Epithelial cell of esophagus (primary cell): ENCODE measurements around the gene ARMCX4.
"Not testable (repeated sequence)": the region's sequence is repeated elsewhere in the genome, so short reads cannot be mapped to it uniquely, and the experiment has no call there.

ENCODE experiments used
- DNase-seq: peaks from one replicate; pipeline ENCODE4 v3.0.0; 2010; ENCODE audit warnings: low read depth
- H3K4me3 ChIP-seq: 2 replicates; pipeline ENCODE4 v1.5.1; 2011; ENCODE audit warnings: mild to moderate bottlenecking, low read length, control low read depth
- TF ChIP-seq, protein P1 (sequence below): IDR thresholded peaks from 2 replicates; pipeline ENCODE4 v1.5.1; 2011; ENCODE audit warnings: low read depth, mild to moderate bottlenecking, low read length, control low read depth, inconsistent platforms; ENCODE audit not compliant: insufficient read depth; ENCODE audit errors: missing control alignments

Gene ARMCX4

DNA sequence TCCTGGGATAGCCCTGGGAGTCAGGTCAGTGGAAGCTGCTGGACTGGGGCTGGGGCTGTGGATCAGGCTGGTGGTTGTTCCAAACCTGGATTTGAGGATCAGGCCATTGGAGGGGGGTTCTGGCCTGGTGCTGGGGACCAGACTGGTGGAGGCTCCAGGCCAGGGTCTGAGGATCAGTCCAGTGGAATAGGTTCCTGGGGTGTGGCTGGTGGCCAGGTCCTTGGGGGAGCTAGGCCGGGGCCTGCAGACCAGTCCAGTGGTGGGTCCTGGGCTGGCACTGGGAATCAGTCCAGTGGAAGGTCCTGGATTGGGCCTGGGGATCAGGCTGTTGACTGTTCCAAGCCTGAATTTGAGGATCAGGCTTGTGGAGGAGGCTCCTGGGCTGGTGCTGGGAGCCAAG, 8.0 kb downstream of the ARMCX4 start:
- no peak for DNase-seq
- no peak overlapping the region for H3K4me3 ChIP-seq
- TF ChIP-seq, protein P1, sequence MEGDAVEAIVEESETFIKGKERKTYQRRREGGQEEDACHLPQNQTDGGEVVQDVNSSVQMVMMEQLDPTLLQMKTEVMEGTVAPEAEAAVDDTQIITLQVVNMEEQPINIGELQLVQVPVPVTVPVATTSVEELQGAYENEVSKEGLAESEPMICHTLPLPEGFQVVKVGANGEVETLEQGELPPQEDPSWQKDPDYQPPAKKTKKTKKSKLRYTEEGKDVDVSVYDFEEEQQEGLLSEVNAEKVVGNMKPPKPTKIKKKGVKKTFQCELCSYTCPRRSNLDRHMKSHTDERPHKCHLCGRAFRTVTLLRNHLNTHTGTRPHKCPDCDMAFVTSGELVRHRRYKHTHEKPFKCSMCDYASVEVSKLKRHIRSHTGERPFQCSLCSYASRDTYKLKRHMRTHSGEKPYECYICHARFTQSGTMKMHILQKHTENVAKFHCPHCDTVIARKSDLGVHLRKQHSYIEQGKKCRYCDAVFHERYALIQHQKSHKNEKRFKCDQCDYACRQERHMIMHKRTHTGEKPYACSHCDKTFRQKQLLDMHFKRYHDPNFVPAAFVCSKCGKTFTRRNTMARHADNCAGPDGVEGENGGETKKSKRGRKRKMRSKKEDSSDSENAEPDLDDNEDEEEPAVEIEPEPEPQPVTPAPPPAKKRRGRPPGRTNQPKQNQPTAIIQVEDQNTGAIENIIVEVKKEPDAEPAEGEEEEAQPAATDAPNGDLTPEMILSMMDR: no peak

- DNase-seq, H3K4me3 ChIP-seq: not testable (repeated sequence)
Observed at GRCh38 chrX:101502929-101503328, 17.7 kb downstream of the ARMCX4 start.

GRCh38 chrX:101507372-101507771, 22.1 kb downstream of the ARMCX4 start:
- peak; percentile 66 for DNase-seq
- TF ChIP-seq, protein P1: no peak

DNA sequence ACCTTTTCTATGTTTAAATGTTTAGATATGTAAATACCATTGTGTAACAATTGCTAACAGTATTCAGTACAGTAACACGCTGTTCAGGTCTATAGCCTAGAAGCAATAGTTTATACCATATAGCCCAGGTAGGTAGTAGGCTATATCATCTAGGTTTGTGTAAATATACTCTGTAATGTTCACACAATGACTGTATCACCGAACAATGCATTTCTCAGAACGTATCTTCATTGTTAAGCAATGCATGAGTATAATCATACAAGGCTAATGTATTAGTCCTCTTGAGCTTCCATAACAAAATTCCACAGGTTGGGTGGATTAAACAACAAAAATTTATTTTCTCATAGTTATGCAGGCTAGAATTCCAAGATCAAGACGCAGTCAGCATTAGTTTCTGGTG, 22.7 kb downstream of the ARMCX4 start:
- TF ChIP-seq, protein P1: no peak
- H3K4me3 ChIP-seq: no peak overlapping the region

More at GRCh38 chrX:101507372-101507771, 22.1 kb downstream of the ARMCX4 start:
- H3K4me3 ChIP-seq: no peak overlapping the region

DNA sequence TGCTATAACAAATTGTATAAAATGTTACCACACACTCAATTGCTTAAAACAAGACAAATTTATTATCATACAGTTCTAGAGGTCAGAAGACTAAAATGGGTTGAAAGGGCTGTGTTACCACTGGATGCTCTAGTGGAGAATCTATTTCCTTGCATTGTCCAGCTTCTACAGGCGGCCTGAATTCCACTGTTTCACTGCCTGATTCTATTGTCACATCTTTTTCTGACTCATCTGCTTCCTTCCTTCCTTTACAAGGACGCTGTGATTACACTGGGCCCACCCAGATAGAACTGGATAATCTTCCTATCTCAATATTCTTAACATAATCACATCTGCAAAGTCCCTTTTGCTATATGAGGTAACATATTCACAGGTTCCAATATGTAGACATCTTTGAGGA, 45.7 kb downstream of the ARMCX4 start:
- no peak for DNase-seq
- H3K4me3 ChIP-seq: no peak overlapping the region
- TF ChIP-seq, protein P1: no peak

More for the DNA sequence above, 22.7 kb downstream of the ARMCX4 start:
- DNase-seq: peak; percentile 62
